Activated T-cell treated with anti-CD3 and anti-CD28 coated beads for 4 hours (primary cell): Measurements from ENCODE around the gene KRI1.
"Not testable (repeated sequence)": the region's sequence is repeated elsewhere in the genome, so short reads cannot be mapped to it uniquely, and the experiment has no call there.

Experiments
- DNase-seq: peaks from one replicate; pipeline ENCODE4 v3.0.0-alpha.2; 2020

KRI1 gene

GRCh38 chr19:10575011-10575716 is 9.4 kb upstream of the KRI1 start:
- no peak for DNase-seq

- DNase-seq = no peak
These were observed 8.7 kb upstream of the KRI1 start for GRCh38 chr19:10574462-10574861.

GRCh38 chr19:10573793-10574192 is 8.0 kb upstream of the KRI1 start:
- DNase-seq = not testable (repeated sequence)

GRCh38 chr19:10568826-10569651 is 3.2 kb upstream of the KRI1 start, which contains the start of gene CDKN2D:
CDKN2D (minus strand) TSS chr19:10568979; CDS start chr19:10568653, 326 bp downstream.
- peak; percentile 99 for DNase-seq

GRCh38 chr19:10568062-10568825 is 2.4 kb upstream of the KRI1 start:
- DNase-seq = no peak

GRCh38 chr19:10567656-10568055 is 1.8 kb upstream of the KRI1 start:
- no peak for DNase-seq

GRCh38 chr19:10566658-10567410 is 1.0 kb upstream of the KRI1 start:
- no peak for DNase-seq

GRCh38 chr19:10566408-10566657 is 523 bp upstream of the KRI1 start:
- DNase-seq = no peak

- peak; percentile 36 for DNase-seq
These were observed 713 bp downstream of the KRI1 start for GRCh38 chr19:10565028-10565566.

- no peak for DNase-seq
These were observed 3.2 kb downstream of the KRI1 start for GRCh38 chr19:10562609-10563008.

GRCh38 chr19:10560154-10560553 is 5.7 kb downstream of the KRI1 start:
- no peak for DNase-seq

GRCh38 chr19:10557603-10558197 is 8.1 kb downstream of the KRI1 start:
- DNase-seq = no peak

- no peak for DNase-seq
These were observed 10.2 kb downstream of the KRI1 start for GRCh38 chr19:10555610-10555973.

GRCh38 chr19:10554760-10555609 is 10.8 kb downstream of the KRI1 start:
- DNase-seq = no peak

GRCh38 chr19:10553943-10554381 is 11.8 kb downstream of the KRI1 start:
- no peak for DNase-seq

GRCh38 chr19:10553087-10553667 is 12.6 kb downstream of the KRI1 start:
- DNase-seq = no peak

GRCh38 chr19:10552510-10553053 is 13.2 kb downstream of the KRI1 start:
- no peak for DNase-seq

- DNase-seq = no peak
These were observed 14.0 kb downstream of the KRI1 start for GRCh38 chr19:10551698-10552301.

GRCh38 chr19:10551006-10551405 is 14.8 kb downstream of the KRI1 start:
- DNase-seq = not testable (repeated sequence)

- DNase-seq = no peak
These were observed 15.5 kb downstream of the KRI1 start for GRCh38 chr19:10550336-10550735.
